HepG2 (cell line): ENCODE results near the gene MEG3. TPM values are rescaled to one million over a fixed set of nuclear protein-coding genes. Genes with fewer than 3 reads are reported as not detected.

Experiments used
- ATAC-seq: fragments of 200-7000 bp; cut with Tn5 transposase; 3 replicates; pipeline ENCODE4 v1.9.1; 2020; ENCODE audit warnings: mild to moderate bottlenecking, moderate library complexity
- BruUV-seq: library from RNA; stranded (reverse); fragments of 400-500 nt; replicated peaks from 2 replicates; lab custom pipeline; 2021; lab: Mats Ljungman, UMichigan
- CTCF ChIA-PET: fragments of 300-600 bp; formaldehyde crosslinking; extraction: SDS; loops from one replicate; lab custom pipeline; 2021; ENCODE audit warnings: low total read pairs, inconsistent platforms, low intra/inter-chr PET ratio; lab: Yijun Ruan, JAX
- POLR2A ChIA-PET: fragments of 350-600 bp; sonication (Branson Sonifier 250); formaldehyde crosslinking; loops from one replicate; lab custom pipeline; 2020; ENCODE audit warnings: antibody characterized with exemption, inconsistent platforms; lab: Yijun Ruan, JAX
- DNase-seq: peaks from one replicate; pipeline ENCODE4 v3.0.0-alpha.2; 2015; ENCODE audit warnings: low spot score
- FAIRE-seq: peaks from 3 replicates; lab custom pipeline; 2011; peaks lifted over from hg19 to GRCh38; lab: Jason Lieb, UNC
- H2AFZ ChIP-seq: one replicate; pipeline ENCODE4 v1.6.1; 2011; ENCODE audit warnings: low read length, inconsistent platforms
- H3K27ac ChIP-seq: fragments of 300-600 bp; 3 replicates; pipeline ENCODE4 v1.8.0; 2011; ENCODE audit warnings: mixed run types, mild to moderate bottlenecking, mixed read lengths, low read length, inconsistent platforms; ENCODE audit not compliant: insufficient read depth; ENCODE audit errors: extremely low read length
- H3K27me3 ChIP-seq, 2 experiments: fragments of 200-600 bp in 1 of 2; 2 replicates in 1 of 2; 3 replicates in 1 of 2; pipeline versions ENCODE4 v1.6.0 to v1.8.0; 2011; ENCODE audit warnings: low read length in 2 of 2, mild to moderate bottlenecking in 2 of 2, moderate library complexity in 2 of 2, inconsistent platforms in 1 of 2; ENCODE audit not compliant: insufficient read depth in 2 of 2, control insufficient read depth in 1 of 2
- H3K36me3 ChIP-seq, 2 experiments: fragments of 200-600 bp in 1 of 2; replicated peaks in 1 of 2; 2 replicates in 1 of 2; 3 replicates in 1 of 2; pipeline versions ENCODE4 v1.5.1 to v1.8.0; 2011; ENCODE audit warnings: low read length in 2 of 2, inconsistent platforms in 1 of 2; ENCODE audit not compliant: insufficient read depth in 2 of 2, control insufficient read depth in 1 of 2
- H3K4me1 ChIP-seq: 2 replicates; pipeline ENCODE4 v1.5.1; 2012; ENCODE audit warnings: low read length, inconsistent platforms; ENCODE audit not compliant: insufficient read depth
- H3K4me2 ChIP-seq: 2 replicates; pipeline ENCODE4 v1.6.0; 2011; ENCODE audit warnings: low read depth, low read length, inconsistent platforms
- H3K4me3 ChIP-seq, 3 experiments: fragments of 200-600 bp in 1 of 3; sonication (generic), shearing (Covaris generic) in 1 of 3; replicated peaks in 1 of 3; 2 replicates each; pipeline ENCODE4 v1.5.1; 2011 to 2016; ENCODE audit warnings: low read length in 3 of 3, inconsistent platforms in 2 of 3, low read depth in 2 of 3, mild to moderate bottlenecking in 2 of 3, control low read depth in 1 of 3, mixed read lengths in 1 of 3; ENCODE audit not compliant: insufficient read depth in 1 of 3
- H3K79me2 ChIP-seq: one replicate; pipeline ENCODE4 v1.6.1; 2011; ENCODE audit warnings: low read length, inconsistent platforms; ENCODE audit not compliant: insufficient read depth
- H3K9ac ChIP-seq: 2 replicates; pipeline ENCODE4 v1.6.0; 2011; ENCODE audit warnings: mild to moderate bottlenecking, low read depth, low read length, inconsistent platforms; ENCODE audit not compliant: insufficient read depth
- H3K9me3 ChIP-seq: 2 replicates; pipeline ENCODE4 v1.5.1; 2012; ENCODE audit warnings: mild to moderate bottlenecking, low read length
- H4K20me1 ChIP-seq: 2 replicates; pipeline ENCODE4 v1.6.0; 2011; ENCODE audit warnings: inconsistent platforms, mild to moderate bottlenecking, low read length, moderate library complexity; ENCODE audit not compliant: insufficient read depth
- BHLHE40 ChIP-seq: IDR thresholded peaks from 2 replicates; pipeline ENCODE4 v1.6.1; 2011; ENCODE audit warnings: low read length, improper control_type of control experiment
- DNMT1 ChIP-seq: sonication (generic); formaldehyde crosslinking; IDR thresholded peaks from 2 replicates; pipeline ENCODE4 v1.5.1; 2020; ENCODE audit warnings: mild to moderate bottlenecking, missing genetic modification reagents
- FIP1L1 ChIP-seq: fragments of 200-400 bp; formaldehyde crosslinking; IDR thresholded peaks from 2 replicates; pipeline ENCODE4 v1.6.1; 2018; ENCODE audit warnings: low read depth, mild to moderate bottlenecking, low read length, moderate library complexity, borderline replicate concordance; ENCODE audit not compliant: insufficient read depth
- NONO ChIP-seq, 2 experiments: fragments of 450-650 bp in 1 of 2; sonication (generic) in 1 of 2; formaldehyde crosslinking in 1 of 2; IDR thresholded peaks in 1 of 2; conservative IDR thresholded peaks in 1 of 2; 2 replicates each; pipeline versions ENCODE4 v1.6.1 to v1.8.0; 2017 to 2022; ENCODE audit warnings: mild to moderate bottlenecking in 1 of 2, missing genetic modification reagents in 1 of 2, moderate library complexity in 1 of 2
- NRL ChIP-seq: sonication (generic); formaldehyde crosslinking; IDR thresholded peaks from 2 replicates; pipeline ENCODE4 v1.5.0; 2020; ENCODE audit warnings: missing genetic modification reagents, mild to moderate bottlenecking, moderate library complexity, borderline replicate concordance
- RAD21 ChIP-seq: fragments of 450-650 bp; formaldehyde crosslinking; IDR thresholded peaks from 2 replicates; pipeline ENCODE4 v1.5.0; 2020; ENCODE audit warnings: mild to moderate bottlenecking
- RARA ChIP-seq: IDR thresholded peaks from 2 replicates; pipeline ENCODE4 v1.6.1; 2016; ENCODE audit warnings: missing genetic modification reagents, missing compliant biosample characterization
- TBX3 ChIP-seq: fragments of 450-650 bp; IDR thresholded peaks from 2 replicates; pipeline ENCODE4 v1.6.1; 2017; ENCODE audit warnings: antibody characterized with exemption, mild to moderate bottlenecking, inconsistent platforms, borderline replicate concordance
- TRIM22 ChIP-seq: fragments of 450-650 bp; IDR thresholded peaks from 2 replicates; pipeline ENCODE4 v1.6.1; 2017
- WIZ ChIP-seq: sonication (generic); formaldehyde crosslinking; IDR thresholded peaks from 2 replicates; pipeline ENCODE4 v1.5.1; 2020; ENCODE audit warnings: mild to moderate bottlenecking, missing genetic modification reagents
- ZIK1 ChIP-seq: sonication (generic); formaldehyde crosslinking; IDR thresholded peaks from 2 replicates; pipeline ENCODE4 v1.5.0; 2020; ENCODE audit warnings: mild to moderate bottlenecking, low read depth, missing genetic modification reagents, borderline replicate concordance
- ZNF234 ChIP-seq: sonication (generic); formaldehyde crosslinking; conservative IDR thresholded peaks from 2 replicates; pipeline ENCODE4 v1.5.1; 2020; ENCODE audit warnings: mild to moderate bottlenecking, missing genetic modification reagents
- ZNF253 ChIP-seq: sonication (generic); formaldehyde crosslinking; IDR thresholded peaks from 2 replicates; pipeline ENCODE4 v1.8.0; 2022; ENCODE audit warnings: mild to moderate bottlenecking, missing genetic modification reagents, borderline replicate concordance
- ZSCAN20 ChIP-seq: sonication (generic); formaldehyde crosslinking; IDR thresholded peaks from 2 replicates; pipeline ENCODE4 v1.4.0; 2020; ENCODE audit warnings: missing genetic modification reagents, mild to moderate bottlenecking, borderline replicate concordance
- WGBS: methylation state at CpG from one replicate; pipeline ENCODE4 v1.1.6; 2017; ENCODE audit warnings: low lambda C conversion rate; 5-methylcytosine and 5-hydroxymethylcytosine counted together
- in situ Hi-C: cut with HindIII; loops from 2 replicates; pipeline ENCODE4 v1.10.0; 2017; ENCODE audit warnings: low pct_unique_long_range_greater_than_20kb; ENCODE audit not compliant: extremely low pct_ligation_motif_present
- intact Hi-C: fragments of 100-400 bp; cut with micrococcal nuclease; formaldehyde crosslinking; loops from one replicate; pipeline ENCODE4 v1.10.0; 2022; ENCODE audit not compliant: unreplicated experiment
- polyA plus RNA-seq, 8 experiments: library from polyadenylated mRNA; depleted of rRNA in 3 of 8; stranded (reverse) in 7 of 8; unstranded in 1 of 8; fragments of >200 nt; fragmentation: Illumina TruSeq in 4 of 8; extraction: Trizol in 4 of 8; gene quantifications; 2 replicates each; pipeline versions ENCODE4 v1.2.1 to v1.2.3, GENCODE V29; 2011 to 2016; ENCODE audit warnings: low read depth in 4 of 8, missing spikeins in 1 of 8, mixed read lengths in 1 of 8; ENCODE audit not compliant: insufficient read depth in 1 of 8
- total RNA-seq, 5 experiments: library from RNA; depleted of rRNA; stranded (reverse); fragments of >200 nt; fragmentation: Illumina TruSeq; extraction: Trizol; gene quantifications; 2 replicates each; pipeline ENCODE4 v1.2.3, GENCODE V29; 2016; ENCODE audit warnings: low read depth in 1 of 5
- TF ChIP-seq, protein P1 (sequence below): sonication (generic); formaldehyde crosslinking; IDR thresholded peaks from 2 replicates; pipeline ENCODE4 v1.4.0; 2020; ENCODE audit warnings: low read depth, missing genetic modification reagents

The MEG3 gene
- total and polyA plus RNA-seq, 2 of the 13 experiments (the other 11 are each of a cell fraction or from before 2014, with no cell fraction given), result 0.17 TPM; not detected in 1

DNA sequence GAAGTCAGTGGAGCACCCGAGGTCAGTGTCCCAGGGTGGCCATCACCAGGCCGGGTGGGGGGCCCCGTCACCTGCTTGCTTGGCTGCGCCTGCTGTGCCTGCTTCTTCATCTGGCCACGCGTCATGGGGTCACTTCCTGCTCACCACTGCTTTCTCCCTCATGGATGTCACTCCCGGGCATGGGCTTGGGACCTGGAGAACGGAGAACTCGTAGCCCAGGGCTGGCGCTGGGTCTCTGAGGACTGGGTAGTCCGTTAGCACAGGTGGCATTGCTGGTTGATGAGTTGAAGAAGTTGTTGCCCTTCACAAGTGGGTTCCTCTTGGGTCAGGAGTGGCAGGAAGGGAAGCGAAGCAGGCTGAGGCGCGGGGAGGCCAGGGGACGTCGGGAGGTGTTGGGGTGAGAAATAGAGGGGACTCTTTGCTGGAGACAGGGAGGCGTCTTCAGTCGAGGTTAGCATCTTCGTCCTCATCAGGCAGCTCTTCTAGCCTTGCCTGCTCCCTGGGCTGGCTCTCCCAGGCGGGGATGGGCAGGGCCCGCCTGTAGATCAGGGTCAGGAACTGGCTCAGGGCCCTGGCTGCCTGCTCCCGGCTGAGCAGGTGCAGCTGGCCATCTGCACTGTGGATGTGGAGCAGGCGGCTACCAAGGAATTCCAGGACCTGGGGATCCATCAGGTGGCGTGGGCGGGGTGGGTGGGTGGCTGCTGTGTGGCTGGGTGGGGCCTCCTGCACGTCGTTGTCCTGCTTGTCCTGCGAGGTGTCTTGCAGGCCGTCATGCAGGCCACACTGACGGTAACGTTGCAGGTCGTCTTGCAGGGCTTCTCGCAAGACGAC, 54.6 kb downstream of the MEG3 start:
- no TSS peak for BruUV-seq
- H3K27me3 ChIP-seq, result peaks cover 2 to 19% of the 10 kb centered on the region in 2 experiments; a peak in 4 of 5 replicates
- WGBS, result 75% methylated on average over 22 of the region's 34 CpGs
- ChIA-PET POLR2A (no interaction called here), CTCF (no interaction called here)
- H3K79me2 ChIP-seq, result no peaks in the 10 kb centered on the region
- no peak overlapping the region for H3K9ac ChIP-seq
- DNase-seq, result no peak
- in situ Hi-C loops, result no loop called here
- ATAC-seq, result no peak
- no peak for FAIRE-seq
- no peaks in the 10 kb centered on the region for H4K20me1 ChIP-seq
- peaks cover 19% of the 10 kb centered on the region for H3K4me1 ChIP-seq
- no peak overlapping the region for H3K4me3 ChIP-seq
- H2AFZ ChIP-seq, result no peak overlapping the region
- no peak overlapping the region for H3K4me2 ChIP-seq
- H3K9me3 ChIP-seq, result no peaks in the 10 kb centered on the region
- no peak overlapping the region for H3K27ac ChIP-seq
- no peaks in the 10 kb centered on the region for H3K36me3 ChIP-seq
- intact Hi-C loops, result no loop called here
- no peak for TF ChIP-seq NRL (CRISPR knock-in tag)
- TF ChIP-seq RAD21 (CRISPR knock-in tag), result no peak
- TF ChIP-seq FIP1L1, result no peak
- TF ChIP-seq, protein P1, sequence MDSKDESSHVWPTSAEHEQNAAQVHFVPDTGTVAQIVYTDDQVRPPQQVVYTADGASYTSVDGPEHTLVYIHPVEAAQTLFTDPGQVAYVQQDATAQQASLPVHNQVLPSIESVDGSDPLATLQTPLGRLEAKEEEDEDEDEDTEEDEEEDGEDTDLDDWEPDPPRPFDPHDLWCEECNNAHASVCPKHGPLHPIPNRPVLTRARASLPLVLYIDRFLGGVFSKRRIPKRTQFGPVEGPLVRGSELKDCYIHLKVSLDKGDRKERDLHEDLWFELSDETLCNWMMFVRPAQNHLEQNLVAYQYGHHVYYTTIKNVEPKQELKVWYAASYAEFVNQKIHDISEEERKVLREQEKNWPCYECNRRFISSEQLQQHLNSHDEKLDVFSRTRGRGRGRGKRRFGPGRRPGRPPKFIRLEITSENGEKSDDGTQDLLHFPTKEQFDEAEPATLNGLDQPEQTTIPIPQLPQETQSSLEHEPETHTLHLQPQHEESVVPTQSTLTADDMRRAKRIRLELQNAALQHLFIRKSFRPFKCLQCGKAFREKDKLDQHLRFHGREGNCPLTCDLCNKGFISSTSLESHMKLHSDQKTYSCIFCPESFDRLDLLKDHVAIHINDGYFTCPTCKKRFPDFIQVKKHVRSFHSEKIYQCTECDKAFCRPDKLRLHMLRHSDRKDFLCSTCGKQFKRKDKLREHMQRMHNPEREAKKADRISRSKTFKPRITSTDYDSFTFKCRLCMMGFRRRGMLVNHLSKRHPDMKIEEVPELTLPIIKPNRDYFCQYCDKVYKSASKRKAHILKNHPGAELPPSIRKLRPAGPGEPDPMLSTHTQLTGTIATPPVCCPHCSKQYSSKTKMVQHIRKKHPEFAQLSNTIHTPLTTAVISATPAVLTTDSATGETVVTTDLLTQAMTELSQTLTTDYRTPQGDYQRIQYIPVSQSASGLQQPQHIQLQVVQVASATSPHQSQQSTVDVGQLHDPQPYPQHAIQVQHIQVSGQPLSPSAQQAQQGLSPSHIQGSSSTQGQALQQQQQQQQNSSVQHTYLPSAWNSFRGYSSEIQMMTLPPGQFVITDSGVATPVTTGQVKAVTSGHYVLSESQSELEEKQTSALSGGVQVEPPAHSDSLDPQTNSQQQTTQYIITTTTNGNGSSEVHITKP (CRISPR knock-in tag), result no peak
- TF ChIP-seq ZNF234 (CRISPR knock-in tag), result no peak
- no peak for TF ChIP-seq ZSCAN20 (CRISPR knock-in tag)
- TF ChIP-seq ZNF253 (CRISPR knock-in tag), result no peak
- TF ChIP-seq TRIM22, result no peak
- no peak for TF ChIP-seq NONO (IDR thresholded peaks at IDR 0.05)
- no peak for TF ChIP-seq NONO (CRISPR knock-in tag; conservative IDR thresholded peaks at IDR 0.05)
- no peak for TF ChIP-seq DNMT1 (CRISPR knock-in tag)
- no peak for TF ChIP-seq ZIK1 (CRISPR knock-in tag)
- TF ChIP-seq TBX3, result no peak
- no peak for TF ChIP-seq RARA (CRISPR knock-in tag)
- no peak for TF ChIP-seq WIZ (CRISPR knock-in tag)
- TF ChIP-seq BHLHE40, result no peak
